Progenitor cell of endocrine pancreas (in vitro differentiated cells): ENCODE results near the gene GPRIN3. TPM values are rescaled to one million over a fixed set of nuclear protein-coding genes. Genes with fewer than 3 reads are reported as not detected.

Source experiments
- DNase-seq: peaks from one replicate; pipeline ENCODE4 v3.0.0; 2021; ENCODE audit warnings: low spot score; ENCODE audit not compliant: unreplicated experiment
- H3K27ac Mint-ChIP-seq: 2 replicates; pipeline ENCODE4 v1.8.0; 2021; ENCODE audit warnings: mild to moderate bottlenecking, moderate library complexity, mixed read lengths
- H3K27me3 Mint-ChIP-seq: 2 replicates; pipeline ENCODE4 v1.8.0; 2021; ENCODE audit warnings: mixed read lengths
- H3K36me3 Mint-ChIP-seq: 2 replicates; pipeline ENCODE4 v1.8.0; 2022; ENCODE audit warnings: mixed read lengths; ENCODE audit not compliant: insufficient read depth
- H3K4me1 Mint-ChIP-seq: 2 replicates; pipeline ENCODE4 v1.8.0; 2021; ENCODE audit warnings: low read depth, mixed read lengths
- H3K4me3 Mint-ChIP-seq: 2 replicates; pipeline ENCODE4 v1.8.0; 2021; ENCODE audit warnings: low read depth, mild to moderate bottlenecking, moderate library complexity, mixed read lengths
- H3K9me3 Mint-ChIP-seq: 2 replicates; pipeline ENCODE4 v1.8.0; 2021; ENCODE audit warnings: low read depth, mixed read lengths
- CTCF ChIP-seq: fragments of 200-600 bp; sonication (generic); IDR thresholded peaks from one replicate; pipeline ENCODE4 v1.5.0; 2021; ENCODE audit warnings: antibody characterized with exemption, mild to moderate bottlenecking; ENCODE audit not compliant: unreplicated experiment
- total RNA-seq: library from RNA; stranded (reverse); gene quantifications from 2 replicates; pipeline ENCODE4 v1.2.1, GENCODE V29; 2021

GPRIN3 gene
- total RNA-seq, 1 donor from 2014 or later = 16.0 TPM

GRCh38 chr4:89329280-89329679, 21.7 kb upstream of the GPRIN3 start:
- H3K4me3 Mint-ChIP-seq = no peak overlapping the region
- no peak for TF ChIP-seq CTCF
- no peak for DNase-seq
- H3K4me1 Mint-ChIP-seq = no peaks in the 10 kb centered on the region
- H3K36me3 Mint-ChIP-seq = no peaks in the 10 kb centered on the region
- no peak overlapping the region for H3K27ac Mint-ChIP-seq
- no peaks in the 10 kb centered on the region for H3K9me3 Mint-ChIP-seq
- no peaks in the 10 kb centered on the region for H3K27me3 Mint-ChIP-seq

GRCh38 chr4:89324671-89325070, 17.1 kb upstream of the GPRIN3 start:
- H3K4me1 Mint-ChIP-seq = no peaks in the 10 kb centered on the region
- no peaks in the 10 kb centered on the region for H3K36me3 Mint-ChIP-seq
- no peak overlapping the region for H3K27ac Mint-ChIP-seq
- H3K9me3 Mint-ChIP-seq = no peaks in the 10 kb centered on the region
- DNase-seq = no peak
- no peak overlapping the region for H3K4me3 Mint-ChIP-seq
- H3K27me3 Mint-ChIP-seq = no peaks in the 10 kb centered on the region
- TF ChIP-seq CTCF = no peak

GRCh38 chr4:89322671-89323070, 15.1 kb upstream of the GPRIN3 start:
- no peak for TF ChIP-seq CTCF
- Mint-ChIP-seq H3K36me3 (no peaks in the 10 kb centered on the region), H3K9me3 (no peaks in the 10 kb centered on the region), H3K27ac (no peak overlapping the region), H3K27me3 (no peaks in the 10 kb centered on the region), H3K4me3 (no peak overlapping the region), H3K4me1 (no peaks in the 10 kb centered on the region)
- DNase-seq = no peak

- no peak for TF ChIP-seq CTCF
- Mint-ChIP-seq H3K9me3 (no peaks in the 10 kb centered on the region), H3K27me3 (no peaks in the 10 kb centered on the region), H3K27ac (no peak overlapping the region), H3K4me1 (peaks cover 5% of the 10 kb centered on the region), H3K4me3 (no peak overlapping the region), H3K36me3 (no peaks in the 10 kb centered on the region)
- DNase-seq = no peak
Observed at GRCh38 chr4:89319756-89320155, 12.2 kb upstream of the GPRIN3 start.

- no peaks in the 10 kb centered on the region for H3K9me3 Mint-ChIP-seq
- H3K36me3 Mint-ChIP-seq = no peaks in the 10 kb centered on the region
- H3K27ac Mint-ChIP-seq = no peak overlapping the region
- TF ChIP-seq CTCF = no peak
- H3K27me3 Mint-ChIP-seq = no peaks in the 10 kb centered on the region
- H3K4me3 Mint-ChIP-seq = no peak overlapping the region
- peaks cover 5% of the 10 kb centered on the region for H3K4me1 Mint-ChIP-seq
- DNase-seq = no peak
Observed at GRCh38 chr4:89316931-89317366, 9.3 kb upstream of the GPRIN3 start.

GRCh38 chr4:89316211-89316610, 8.6 kb upstream of the GPRIN3 start:
- no peak for DNase-seq
- H3K27ac Mint-ChIP-seq = no peak overlapping the region
- no peaks in the 10 kb centered on the region for H3K27me3 Mint-ChIP-seq
- peaks cover 5% of the 10 kb centered on the region for H3K4me1 Mint-ChIP-seq
- TF ChIP-seq CTCF = no peak
- no peaks in the 10 kb centered on the region for H3K9me3 Mint-ChIP-seq
- H3K4me3 Mint-ChIP-seq = no peak overlapping the region
- no peaks in the 10 kb centered on the region for H3K36me3 Mint-ChIP-seq
